HEK293T (cell line): ENCODE data around the gene MADCAM1.
"Not testable (repeated sequence)": the region's sequence is repeated elsewhere in the genome, so short reads cannot be mapped to it uniquely, and the experiment has no call there.

ENCODE experiments used
- ARNT ChIP-seq: fragments of 450-650 bp; IDR thresholded peaks from 2 replicates; pipeline ENCODE4 v1.6.1; 2017; ENCODE audit warnings: mild to moderate bottlenecking
- FOXA1 ChIP-seq: fragments of 450-650 bp; IDR thresholded peaks from 2 replicates; pipeline ENCODE4 v1.6.1; 2016; ENCODE audit warnings: mild to moderate bottlenecking
- FOXK2 ChIP-seq: fragments of 450-650 bp; IDR thresholded peaks from 2 replicates; pipeline ENCODE4 v1.6.1; 2016; ENCODE audit warnings: mild to moderate bottlenecking
- FOXM1 ChIP-seq: fragments of 450-650 bp; IDR thresholded peaks from 2 replicates; pipeline ENCODE4 v1.6.1; 2017; ENCODE audit warnings: mild to moderate bottlenecking, borderline replicate concordance
- HDGF ChIP-seq: fragments of 450-650 bp; IDR thresholded peaks from 2 replicates; pipeline ENCODE4 v1.6.1; 2017; ENCODE audit warnings: antibody characterized with exemption, borderline replicate concordance
- L3MBTL2 ChIP-seq: fragments of 450-650 bp; conservative IDR thresholded peaks from 2 replicates; pipeline ENCODE4 v1.6.1; 2016; ENCODE audit warnings: mild to moderate bottlenecking
- ZNF384 ChIP-seq: fragments of 450-650 bp; IDR thresholded peaks from 2 replicates; pipeline ENCODE4 v1.6.1; 2016

GRCh38 chr19:481100-481499 lies 15.2 kb upstream of the MADCAM1 start:
- TF ChIP-seq ZNF384, L3MBTL2, FOXM1, FOXK2, FOXA1, ARNT, HDGF: not testable (repeated sequence)
